Measurements from ENCODE around the gene ACSF3. TPM values are rescaled to one million over a fixed set of nuclear protein-coding genes. Genes with fewer than 3 reads are reported as not detected.
A peak's percentile ranks its signal among the peaks of the same experiment; 100 is the strongest.

Gene ACSF3
- total RNA-seq, 1 donor from 2014 or later: 25.8 TPM

GRCh38 chr16:89197633-89198416 lies 104.2 kb downstream of the ACSF3 start:
- DNase-seq (ENCODE audit: low read depth): no peak
- H3K36me3 ChIP-seq (ENCODE audit: control insufficient read depth, insufficient read depth, low read length): no peaks in the 10 kb centered on the region
- FAIRE-seq: no peak
- no peak for TF ChIP-seq CTCF (IDR thresholded peaks at IDR 0.05; ENCODE audit: insufficient read depth, low read length, severe bottlenecking)
- H3K27me3 ChIP-seq (ENCODE audit: control insufficient read depth, insufficient read depth, low read length): peaks cover 22% of the 10 kb centered on the region
- no peak overlapping the region for H3K4me3 ChIP-seq (ENCODE audit: low read depth, low read length)

DNA sequence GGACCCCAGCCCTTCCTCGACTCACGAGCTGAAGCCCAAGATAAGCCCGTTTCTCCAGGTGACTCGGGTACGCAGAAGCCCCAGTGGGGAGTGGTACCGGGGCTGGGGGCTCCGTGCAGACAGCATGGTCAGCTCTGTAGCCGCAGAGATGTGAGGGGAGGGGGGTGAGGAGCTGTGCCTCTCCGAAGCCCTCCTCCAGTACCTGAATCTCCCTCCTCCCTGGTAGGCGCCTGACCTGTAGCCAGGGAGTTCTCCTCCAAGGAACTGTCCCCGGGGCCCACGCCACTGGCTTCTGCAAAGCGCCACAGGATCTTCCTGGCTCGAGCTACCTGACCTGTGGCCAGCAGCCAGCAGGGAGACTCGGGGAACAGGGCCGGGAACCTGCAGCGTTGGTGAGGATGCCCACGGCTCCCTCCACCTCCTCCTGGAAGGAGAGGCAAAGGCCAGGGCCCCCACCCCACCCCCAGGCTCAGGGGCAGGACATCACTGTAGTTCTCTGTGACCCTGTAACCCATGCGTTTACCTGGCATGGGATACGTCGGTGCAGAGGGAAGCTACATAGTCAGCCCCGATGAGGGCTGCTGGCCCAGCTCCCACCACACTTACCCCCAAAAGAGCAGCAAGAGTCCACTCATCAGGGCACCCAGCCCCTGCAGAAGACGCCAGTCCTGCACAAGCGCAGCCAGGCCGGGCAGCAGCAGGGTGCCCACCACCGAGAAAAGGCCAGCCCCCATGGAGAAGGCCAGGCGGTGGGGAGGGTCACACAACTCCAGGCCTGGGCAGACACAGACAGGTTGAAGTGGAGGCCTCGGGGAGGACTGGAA lies 105.0 kb downstream of the ACSF3 start:
- FAIRE-seq (no peak), DNase-seq (ENCODE audit: low read depth) (no peak)
- peaks cover 22% of the 10 kb centered on the region for H3K27me3 ChIP-seq (ENCODE audit: control insufficient read depth, insufficient read depth, low read length)
- H3K4me3 ChIP-seq (ENCODE audit: low read depth, low read length): no peak overlapping the region
- TF ChIP-seq CTCF (IDR thresholded peaks at IDR 0.05; ENCODE audit: insufficient read depth, low read length, severe bottlenecking): no peak
- H3K36me3 ChIP-seq (ENCODE audit: control insufficient read depth, insufficient read depth, low read length): no peaks in the 10 kb centered on the region

GRCh38 chr16:89199241-89200123 lies 105.8 kb downstream of the ACSF3 start:
- Histone ChIP-seq H3K36me3 (ENCODE audit: control insufficient read depth, insufficient read depth, low read length) (no peaks in the 10 kb centered on the region), H3K27me3 (ENCODE audit: control insufficient read depth, insufficient read depth, low read length) (peaks cover 21% of the 10 kb centered on the region), H3K4me3 (ENCODE audit: low read depth, low read length) (no peak overlapping the region)
- no peak for TF ChIP-seq CTCF (IDR thresholded peaks at IDR 0.05; ENCODE audit: insufficient read depth, low read length, severe bottlenecking)
- DNase-seq (ENCODE audit: low read depth): no peak
- no peak for FAIRE-seq

DNA sequence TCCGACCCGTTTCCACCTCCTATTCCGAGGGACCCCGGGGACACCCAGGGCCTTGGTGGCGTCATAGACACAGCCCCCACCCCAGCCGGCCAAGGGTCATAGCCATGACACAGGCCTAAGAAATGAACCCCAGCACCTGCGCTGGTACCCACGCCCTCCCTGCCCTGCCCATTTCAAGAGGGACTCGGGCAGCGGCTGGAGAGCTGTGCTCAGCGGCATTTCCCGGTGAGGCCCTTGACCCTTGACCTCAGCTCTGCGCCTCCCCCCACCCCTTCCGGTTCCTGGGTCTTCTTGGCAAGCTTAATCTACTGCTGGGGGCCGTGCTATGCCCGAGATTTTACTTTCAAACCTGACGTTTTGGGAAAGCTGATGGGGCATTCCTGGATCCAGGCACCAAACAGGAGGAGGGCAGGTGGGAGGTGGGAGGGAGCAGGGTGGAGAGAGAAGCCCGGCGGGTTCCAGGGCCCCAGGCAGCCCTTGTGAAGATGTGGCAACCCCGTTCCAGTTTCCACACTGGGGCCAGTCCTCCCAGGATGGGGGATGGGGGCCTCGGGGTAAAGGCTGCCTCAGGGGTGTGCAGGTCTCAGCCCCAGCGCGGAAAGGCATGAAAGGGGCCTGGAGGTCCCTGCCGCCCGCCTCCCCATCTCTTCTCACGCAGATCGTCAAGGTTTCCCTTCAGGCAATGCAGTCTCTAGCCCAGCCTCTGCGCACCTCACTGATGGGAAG lies 106.6 kb downstream of the ACSF3 start, which contains the start of gene SLC22A31:
Gene SLC22A31 (minus strand): TSS at position 414 of the 726 bp plus-strand sequence. CDS start 36 bp downstream, at position 378.
- FAIRE-seq (no peak), DNase-seq (ENCODE audit: low read depth) (no peak)
- Histone ChIP-seq H3K27me3 (ENCODE audit: control insufficient read depth, insufficient read depth, low read length) (peaks cover 21% of the 10 kb centered on the region), H3K4me3 (ENCODE audit: low read depth, low read length) (peak within 1 kb of the TSS; percentile 12), H3K36me3 (ENCODE audit: control insufficient read depth, insufficient read depth, low read length) (no peaks in the 10 kb centered on the region)
- no peak for TF ChIP-seq CTCF (IDR thresholded peaks at IDR 0.05; ENCODE audit: insufficient read depth, low read length, severe bottlenecking)

DNA sequence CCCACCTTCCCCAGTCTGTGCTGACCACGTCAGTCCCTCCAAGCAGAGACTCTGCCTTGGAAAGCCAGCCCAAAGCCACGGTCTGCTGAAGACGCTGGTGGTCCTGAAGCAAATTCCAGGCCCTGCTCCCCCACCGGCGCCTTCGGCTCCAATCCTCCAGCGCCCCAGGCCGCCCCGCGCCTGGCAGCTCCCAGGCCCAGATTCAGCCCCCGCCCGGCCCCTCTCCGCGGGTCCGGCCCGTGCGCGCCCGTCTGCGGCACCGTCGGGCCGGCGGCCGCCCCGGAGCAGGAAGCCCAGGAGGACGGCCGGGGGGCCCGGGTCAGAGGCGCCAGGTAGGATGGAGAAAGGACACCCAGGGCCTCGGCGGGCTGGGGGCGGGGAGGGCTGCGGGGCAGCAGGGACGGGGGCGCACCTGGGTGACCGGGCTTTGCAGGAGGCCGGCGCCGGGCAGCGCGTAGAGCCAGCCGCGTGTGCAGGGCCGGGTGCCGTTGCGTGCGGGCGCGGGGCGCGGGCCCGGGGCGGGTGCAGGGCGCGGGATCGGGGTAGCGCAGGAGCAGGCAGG lies 107.3 kb downstream of the ACSF3 start:
- no peak for DNase-seq (ENCODE audit: low read depth)
- Histone ChIP-seq H3K4me3 (ENCODE audit: low read depth, low read length) (no peak overlapping the region), H3K36me3 (ENCODE audit: control insufficient read depth, insufficient read depth, low read length) (no peaks in the 10 kb centered on the region), H3K27me3 (ENCODE audit: control insufficient read depth, insufficient read depth, low read length) (peaks cover 21% of the 10 kb centered on the region)
- FAIRE-seq: no peak
- TF ChIP-seq CTCF (IDR thresholded peaks at IDR 0.05; ENCODE audit: insufficient read depth, low read length, severe bottlenecking): no peak
